Keratinocyte (primary cell): ENCODE measurements around the gene HMGB3. TPM values are rescaled to one million over a fixed set of nuclear protein-coding genes. Genes with fewer than 3 reads are reported as not detected.

Experiments used
- DNase-seq: peaks from one replicate; pipeline ENCODE4 v3.0.0-alpha.2; 2011; ENCODE audit warnings: low read depth, missing footprints, low spot score
- FAIRE-seq: peaks from 2 replicates; lab custom pipeline; 2011; peaks lifted over from hg19 to GRCh38; lab: Jason Lieb, UNC
- H2AFZ ChIP-seq: 2 replicates; pipeline ENCODE4 v1.6.0; 2012; ENCODE audit warnings: low read length, control low read depth, inconsistent platforms; ENCODE audit not compliant: control insufficient read depth
- H3K27ac ChIP-seq: 2 replicates; pipeline ENCODE4 v1.5.1; 2011; ENCODE audit warnings: low read length; ENCODE audit not compliant: control insufficient read depth, insufficient read depth
- H3K27me3 ChIP-seq: 3 replicates; pipeline ENCODE4 v1.6.0; 2011; ENCODE audit warnings: low read length; ENCODE audit not compliant: control insufficient read depth, insufficient read depth; ENCODE audit errors: extremely low read depth
- H3K36me3 ChIP-seq, 2 experiments: 2 replicates in 1 of 2; 3 replicates in 1 of 2; pipeline ENCODE4 v1.5.1; 2011; ENCODE audit warnings: low read length in 2 of 2, mild to moderate bottlenecking in 1 of 2; ENCODE audit not compliant: control insufficient read depth in 2 of 2, insufficient read depth in 2 of 2; ENCODE audit errors: extremely low read depth in 1 of 2
- H3K4me1 ChIP-seq: 3 replicates; pipeline ENCODE4 v1.5.1; 2011; ENCODE audit warnings: low read length; ENCODE audit not compliant: control insufficient read depth, insufficient read depth; ENCODE audit errors: extremely low read depth
- H3K4me2 ChIP-seq: 3 replicates; pipeline ENCODE4 v1.6.0; 2011; ENCODE audit warnings: low read depth, low read length; ENCODE audit not compliant: control insufficient read depth, insufficient read depth; ENCODE audit errors: extremely low read depth
- H3K4me3 ChIP-seq, 3 experiments: fragments of 200-600 bp in 1 of 3; sonication (generic) in 1 of 3; 2 replicates in 2 of 3; 3 replicates in 1 of 3; pipeline ENCODE4 v1.5.1; 2011 to 2016; ENCODE audit warnings: low read length in 3 of 3, mild to moderate bottlenecking in 3 of 3, control low read depth in 2 of 3, inconsistent platforms in 1 of 3, low read depth in 1 of 3, mixed read lengths in 1 of 3, mixed run types in 1 of 3, moderate library complexity in 1 of 3; ENCODE audit not compliant: control insufficient read depth in 2 of 3, insufficient read depth in 2 of 3; ENCODE audit errors: extremely low read depth in 1 of 3
- H3K79me2 ChIP-seq: 2 replicates; pipeline ENCODE4 v1.6.0; 2012; ENCODE audit warnings: low read length; ENCODE audit not compliant: control insufficient read depth, insufficient read depth
- H3K9ac ChIP-seq: 3 replicates; pipeline ENCODE4 v1.6.0; 2011; ENCODE audit warnings: low read length; ENCODE audit not compliant: control insufficient read depth, insufficient read depth; ENCODE audit errors: extremely low read depth
- H3K9me1 ChIP-seq: 3 replicates; pipeline ENCODE4 v1.6.0; 2011; ENCODE audit warnings: low read length; ENCODE audit not compliant: control insufficient read depth, insufficient read depth; ENCODE audit errors: extremely low read depth
- H3K9me3 ChIP-seq: 2 replicates; pipeline ENCODE4 v1.5.1; 2012; ENCODE audit warnings: low read depth, low read length; ENCODE audit not compliant: control insufficient read depth
- H4K20me1 ChIP-seq: 3 replicates; pipeline ENCODE4 v1.6.0; 2011; ENCODE audit warnings: low read length; ENCODE audit not compliant: control insufficient read depth, insufficient read depth; ENCODE audit errors: extremely low read depth
- CTCF ChIP-seq, 3 experiments: IDR thresholded peaks in 1 of 3; conservative IDR thresholded peaks in 1 of 3; optimal IDR thresholded peaks in 1 of 3; 2 replicates in 2 of 3; 3 replicates in 1 of 3; pipeline versions ENCODE3 to v1.5.1; 2011; ENCODE audit warnings: low read length in 3 of 3, mild to moderate bottlenecking in 3 of 3, moderate library complexity in 2 of 3, control low read depth in 1 of 3, inconsistent platforms in 1 of 3; ENCODE audit not compliant: insufficient read depth in 2 of 3; ENCODE audit errors: extremely low read depth in 1 of 3
- EZH2 ChIP-seq: IDR thresholded peaks from one replicate; pipeline ENCODE4 v1.6.1; 2012; ENCODE audit warnings: inconsistent platforms, mild to moderate bottlenecking, low read length, moderate library complexity
- dilution Hi-C: fragments of 300-500 bp; cut with MboI; formaldehyde crosslinking; loops from one replicate; pipeline ENCODE4 v1.7.0; 2020; ENCODE audit warnings: low sequenced_read_pairs; ENCODE audit not compliant: extremely low pct_ligation_motif_present
- polyA plus RNA-seq, 5 experiments: library from polyadenylated mRNA; depleted of rRNA in 3 of 5; stranded (reverse) in 3 of 5; stranded (forward) in 1 of 5; unstranded in 1 of 5; fragments of >200 nt; gene quantifications; 1 replicate in 1 of 5; 2 replicates in 3 of 5; 3 replicates in 1 of 5; pipeline versions ENCODE4 v1.2.1 to v1.2.3, GENCODE V29; 2011 to 2012; ENCODE audit warnings: missing spikeins in 2 of 5, low read depth in 1 of 5, low replicate concordance in 1 of 5

HMGB3 gene
- polyA plus RNA-seq, 1 donor (not counting 4 experiments of a cell fraction or from before 2014, with no cell fraction given): 72.4 TPM

- Histone ChIP-seq H4K20me1 (no peaks in the 10 kb centered on the region), H3K27ac (no peak overlapping the region), H3K27me3 (no peaks in the 10 kb centered on the region), H3K9me3 (no peaks in the 10 kb centered on the region), H3K4me2 (no peak overlapping the region), H3K4me3 (no peak overlapping the region), H3K4me1 (no peaks in the 10 kb centered on the region), H3K79me2 (no peaks in the 10 kb centered on the region), H3K9ac (no peak overlapping the region), H2AFZ (no peak overlapping the region), H3K36me3 (no peaks in the 10 kb centered on the region), H3K9me1 (no peaks in the 10 kb centered on the region)
- no peak for FAIRE-seq
- DNase-seq: no peak
- dilution Hi-C loops: no loop called here
- TF ChIP-seq EZH2 (no peak), CTCF (optimal IDR thresholded peaks at IDR 0.05 in 1 of 3, IDR thresholded peaks at IDR 0.05 in 1 of 3, conservative IDR thresholded peaks at IDR 0.05 in 1 of 3; ENCODE audit: extremely low read depth in 1 of 3, insufficient read depth in 2 of 3, low read length in 3 of 3) (no peak)
These were observed 27.5 kb upstream of the HMGB3 start for GRCh38 chrX:150955590-150955989.

- Histone ChIP-seq H3K4me2 (no peak overlapping the region), H2AFZ (no peak overlapping the region), H3K27ac (no peak overlapping the region), H3K9me3 (no peaks in the 10 kb centered on the region), H3K36me3 (no peaks in the 10 kb centered on the region), H3K4me3 (no peak overlapping the region), H3K27me3 (no peaks in the 10 kb centered on the region), H3K79me2 (no peaks in the 10 kb centered on the region), H3K9ac (no peak overlapping the region), H3K9me1 (no peaks in the 10 kb centered on the region), H3K4me1 (no peaks in the 10 kb centered on the region), H4K20me1 (no peaks in the 10 kb centered on the region)
- dilution Hi-C loops: no loop called here
- TF ChIP-seq CTCF (optimal IDR thresholded peaks at IDR 0.05 in 1 of 3, IDR thresholded peaks at IDR 0.05 in 1 of 3, conservative IDR thresholded peaks at IDR 0.05 in 1 of 3; ENCODE audit: extremely low read depth in 1 of 3, insufficient read depth in 2 of 3, low read length in 3 of 3): no peak
- no peak for TF ChIP-seq EZH2
- no peak for FAIRE-seq
- no peak for DNase-seq
These were observed 25.0 kb upstream of the HMGB3 start for GRCh38 chrX:150958177-150958576.
